Activated CD4-positive, alpha-beta T cell treated with anti-CD3 and anti-CD28 coated beads, Interleukin-2, amount 50 U/mL, for 16 hours (primary cell): ENCODE measurements around the gene PSKH1.
"Not testable (repeated sequence)": the region's sequence is repeated elsewhere in the genome, so short reads cannot be mapped to it uniquely, and the experiment has no call there.

Source experiments
- DNase-seq: peaks from one replicate; pipeline ENCODE4 v3.0.0-alpha.2; 2020

PSKH1 gene

DNA sequence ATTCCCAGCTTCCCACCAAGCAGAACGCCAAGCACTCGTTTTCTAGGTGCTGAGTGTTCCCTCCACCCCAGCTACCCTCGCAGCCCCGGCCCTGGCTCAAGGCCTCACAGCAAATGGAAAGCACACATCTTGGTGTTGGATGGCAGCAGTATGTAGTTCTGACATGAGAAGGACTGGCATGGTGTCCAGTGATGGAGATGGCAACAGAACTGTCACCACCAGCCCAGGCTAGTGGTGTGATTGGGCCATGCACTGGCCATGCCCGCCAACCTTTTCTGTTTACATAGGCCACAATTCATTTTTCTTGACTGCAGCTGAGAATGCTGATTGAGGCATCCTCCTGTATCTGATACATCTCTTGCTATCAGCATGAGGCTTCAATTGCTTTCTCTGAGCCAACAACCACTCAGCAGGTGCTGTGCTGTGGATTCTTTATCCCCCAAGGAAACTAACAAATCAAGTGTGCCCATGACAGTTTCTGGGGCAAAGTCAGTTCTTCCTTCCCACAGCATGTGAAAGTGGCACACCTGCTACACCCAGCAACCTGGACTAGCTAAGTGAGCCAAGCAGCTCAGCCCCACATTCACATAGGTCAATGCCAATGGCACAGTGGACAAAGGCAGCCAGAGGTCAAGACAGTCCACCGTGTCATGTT lies 71.5 kb downstream of the PSKH1 start:
- DNase-seq, result no peak

DNA sequence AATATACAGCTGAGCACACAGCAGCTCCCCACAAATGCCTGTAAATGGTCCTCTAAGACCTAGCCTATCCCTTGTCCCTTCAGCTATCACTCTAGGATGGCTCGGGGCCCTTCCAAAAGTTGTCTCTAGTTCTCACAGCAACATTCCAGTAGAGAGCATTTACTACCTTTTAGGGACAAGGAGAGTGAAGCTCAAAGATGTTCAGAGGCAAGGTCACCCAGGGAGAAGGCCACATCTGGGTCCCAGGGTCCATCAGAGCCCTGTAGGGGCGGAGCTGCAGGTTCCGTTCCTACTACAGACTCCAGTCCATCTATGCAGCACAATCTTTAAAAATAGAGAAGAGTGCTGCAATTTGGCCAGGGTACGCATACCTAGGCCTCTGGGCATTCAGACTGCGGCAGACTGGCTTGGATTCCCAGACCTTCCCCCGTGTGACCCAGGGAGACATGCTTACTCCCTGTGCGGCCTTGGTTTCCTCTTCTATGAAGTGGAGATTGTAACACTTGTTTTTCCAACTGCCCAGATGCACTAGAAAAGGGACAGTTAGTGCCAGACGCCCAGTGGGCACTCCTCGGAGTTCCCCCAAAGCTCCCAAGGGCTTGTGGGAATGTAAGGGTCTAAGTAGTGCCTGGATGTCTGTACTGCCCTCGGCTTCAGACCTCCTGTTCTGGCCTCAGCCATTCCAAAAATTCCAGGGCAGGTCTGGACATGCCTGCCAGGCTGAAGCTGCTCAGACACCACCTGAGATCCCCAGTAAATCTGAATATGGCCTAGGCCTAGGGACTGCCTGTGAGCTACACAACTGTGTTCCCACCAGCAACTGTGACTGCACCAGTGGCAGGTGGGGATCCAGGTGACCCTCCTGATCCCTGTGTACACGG lies 72.9 kb downstream of the PSKH1 start:
- no peak for DNase-seq

DNA sequence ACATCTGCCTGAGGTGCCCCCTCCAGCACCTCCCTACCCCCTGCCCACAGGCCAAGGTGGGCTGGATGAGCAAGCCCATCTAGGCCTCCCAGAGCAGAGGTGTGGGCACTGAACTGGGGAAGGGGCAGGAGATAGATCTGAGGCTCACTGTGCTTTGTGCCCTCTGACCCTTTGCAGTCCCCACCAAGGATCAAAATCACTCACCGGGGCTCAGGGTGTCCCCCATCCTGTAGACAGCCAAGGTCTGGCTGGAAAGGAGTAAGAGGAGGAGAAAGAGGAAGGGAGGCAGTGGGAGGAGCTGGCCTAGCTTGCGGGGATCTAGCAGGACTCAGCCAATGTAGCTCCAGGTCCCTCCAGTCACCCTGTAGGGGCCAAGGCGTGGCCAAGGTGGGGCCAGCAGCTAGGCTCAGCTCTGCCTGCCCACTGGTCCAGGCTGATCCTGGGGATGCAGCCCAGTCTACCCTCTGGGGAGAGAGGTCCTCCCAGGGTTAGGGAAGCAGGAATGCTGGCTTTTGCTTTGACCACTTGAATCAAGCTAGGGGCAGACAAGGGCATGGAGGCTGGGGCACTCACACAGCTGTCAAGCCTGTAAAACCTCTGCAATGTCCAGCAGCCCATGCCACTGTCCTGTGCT lies 73.6 kb downstream of the PSKH1 start:
- DNase-seq, result no peak

DNA sequence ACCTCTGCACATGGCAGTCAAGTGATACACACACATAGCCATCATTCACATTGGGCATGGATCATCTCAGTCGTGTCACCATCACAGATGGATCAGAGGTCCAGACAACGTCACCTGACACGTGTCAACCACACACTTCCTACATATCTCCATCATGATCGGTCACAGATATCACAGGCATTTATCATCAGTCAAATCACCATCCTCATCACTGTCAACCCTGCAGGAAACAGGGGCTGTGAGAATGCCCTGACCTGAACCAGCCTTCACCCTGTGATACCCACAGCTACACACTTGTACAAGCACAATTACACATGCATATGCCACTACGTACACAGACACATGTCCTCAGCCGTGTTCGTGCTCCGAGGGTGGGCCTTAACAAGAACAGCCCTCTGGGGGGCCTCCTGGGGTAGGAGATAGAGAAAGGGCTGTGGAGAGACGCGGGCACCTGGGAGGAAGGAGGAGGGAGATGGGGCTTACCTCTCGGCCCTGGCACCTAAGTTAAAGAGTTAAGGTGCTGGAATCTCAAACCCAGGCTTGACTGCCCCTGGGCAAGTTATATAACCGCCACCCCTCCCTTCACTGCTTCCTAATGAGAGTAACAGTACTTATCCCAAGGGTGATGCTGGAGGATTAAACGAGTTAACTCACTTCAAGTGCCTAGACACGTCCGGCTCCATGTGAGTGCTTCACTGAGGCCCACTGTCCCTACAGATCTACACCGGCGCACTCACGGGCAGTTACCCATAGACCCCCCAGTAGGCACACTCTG lies 74.3 kb downstream of the PSKH1 start:
- peak; percentile 60 for DNase-seq

DNA sequence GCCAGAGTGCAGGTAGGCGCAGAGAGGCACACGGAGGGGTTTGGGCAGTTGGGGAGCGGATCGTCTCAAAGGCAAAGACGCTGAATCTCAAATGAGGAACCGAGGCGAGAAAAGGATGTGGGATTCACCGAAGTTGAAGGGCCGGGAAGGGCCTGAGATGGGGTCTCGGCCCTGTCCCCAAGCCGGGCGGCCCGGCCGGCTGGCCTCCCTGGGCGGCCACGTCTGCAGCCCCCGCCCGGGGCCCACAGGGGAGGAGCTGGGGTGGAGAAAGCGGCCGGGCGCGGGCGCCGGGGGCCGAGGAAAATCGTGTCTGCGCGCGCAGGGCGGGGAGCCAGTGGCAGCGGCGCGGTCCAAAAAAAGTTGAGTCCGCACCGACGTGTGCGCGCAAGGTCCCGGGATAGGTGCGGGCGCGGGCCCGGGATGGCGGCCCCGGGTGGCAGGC lies 74.9 kb downstream of the PSKH1 start:
- no peak for DNase-seq

DNA sequence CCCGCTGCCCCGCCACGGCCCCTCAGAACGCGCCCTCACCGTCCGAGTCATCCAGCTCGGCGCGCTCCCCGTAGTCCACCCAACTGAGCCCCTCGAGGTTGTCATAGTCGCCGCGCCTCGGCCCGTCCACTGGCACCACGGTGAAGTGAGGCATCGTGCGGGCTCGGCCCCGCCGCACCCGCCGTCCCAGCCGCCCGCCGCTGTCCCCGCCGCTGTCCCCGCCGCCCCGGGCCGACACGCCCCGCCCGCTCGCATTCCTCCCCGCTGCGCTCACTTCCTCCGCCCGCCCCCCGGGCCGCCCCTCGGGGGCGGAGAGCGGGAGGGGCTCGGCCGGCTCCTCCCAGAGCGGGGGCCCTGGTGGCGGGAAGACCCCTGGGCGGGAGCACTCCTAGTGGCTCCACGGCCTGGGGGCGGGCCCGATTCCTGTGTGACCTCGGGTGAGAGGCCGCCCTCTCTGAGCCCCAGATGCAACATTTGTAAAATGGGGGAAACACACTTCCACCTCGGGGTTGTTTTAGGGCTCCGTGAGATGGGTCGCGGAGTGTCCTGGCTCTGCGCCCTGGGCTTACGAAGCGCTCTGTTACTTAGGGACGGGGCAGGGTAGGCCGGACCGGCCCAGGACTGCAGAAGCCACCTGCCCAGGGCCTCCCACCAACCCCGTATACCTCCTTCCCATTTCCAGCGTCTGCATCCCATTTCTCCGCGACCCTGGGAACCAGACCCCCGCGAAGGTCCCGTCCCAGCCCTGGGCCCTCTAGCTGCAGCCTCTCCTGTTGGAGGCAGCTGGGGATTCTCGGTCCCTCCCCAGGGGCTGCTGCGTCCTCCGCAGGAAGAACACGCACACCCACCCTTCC lies 75.6 kb downstream of the PSKH1 start, which contains the start of gene SLC12A4:
TSS of gene SLC12A4 (minus strand) at position 238 of the 854 bp plus-strand sequence. CDS start at position 154, 84 bp downstream.
- peak; percentile 92 for DNase-seq

DNA sequence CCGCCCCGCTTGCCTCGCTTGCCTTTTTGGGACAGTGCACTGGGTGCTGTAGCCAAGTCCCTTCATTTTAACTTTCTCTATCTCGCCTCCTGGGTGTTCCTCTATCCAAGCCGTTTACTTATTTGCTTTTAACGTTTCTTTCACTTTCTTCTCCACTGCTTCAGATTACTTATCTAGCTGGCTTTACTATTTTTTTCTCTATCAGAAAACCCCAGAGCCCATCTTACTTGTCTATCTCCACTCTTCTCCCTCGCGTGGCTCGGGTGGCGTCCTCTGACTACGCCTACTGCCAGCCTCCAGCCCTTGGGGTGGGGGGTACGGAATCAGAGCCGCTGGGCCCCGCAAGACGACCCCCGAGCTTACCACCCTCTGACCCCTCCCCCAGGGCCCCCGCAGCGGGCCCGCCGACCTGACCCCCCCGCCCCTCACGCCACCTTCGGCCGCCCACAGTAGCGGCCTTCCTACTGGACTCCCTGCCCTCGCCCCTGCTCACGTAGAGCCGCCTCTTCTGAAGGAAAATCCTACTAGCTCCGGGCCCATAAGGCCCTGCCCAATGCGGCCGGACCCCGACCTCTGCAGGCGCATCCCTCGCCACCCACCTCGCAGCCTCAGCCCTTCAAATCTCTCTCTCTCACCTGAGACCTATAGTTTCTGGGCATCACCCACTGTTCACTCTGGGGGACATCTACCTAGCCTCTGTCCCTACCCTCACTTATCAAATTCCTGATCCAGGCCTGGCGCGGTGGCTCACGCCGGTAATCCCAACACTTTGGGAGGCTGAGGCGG lies 76.4 kb downstream of the PSKH1 start:
- DNase-seq, result no peak

DNA sequence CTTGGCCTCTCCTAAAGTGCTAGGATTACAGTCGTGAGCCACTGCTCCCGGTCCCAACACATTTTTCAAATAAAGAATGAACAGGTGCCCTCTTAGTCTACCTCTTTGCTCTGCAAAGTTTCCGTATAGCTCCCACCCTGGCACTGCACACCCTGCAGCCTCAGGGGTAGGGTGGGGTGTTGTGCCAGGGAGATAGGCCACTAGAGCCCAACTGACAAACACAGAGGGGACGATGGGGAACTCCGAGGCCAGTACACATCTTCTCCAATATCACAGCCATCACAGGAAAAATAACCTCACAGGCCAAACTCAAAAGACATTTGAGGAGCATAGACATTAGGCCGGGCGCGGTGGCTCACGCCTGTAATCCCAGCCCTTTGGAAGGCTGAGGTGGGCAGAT lies 78.1 kb downstream of the PSKH1 start:
- DNase-seq, result no peak

DNA sequence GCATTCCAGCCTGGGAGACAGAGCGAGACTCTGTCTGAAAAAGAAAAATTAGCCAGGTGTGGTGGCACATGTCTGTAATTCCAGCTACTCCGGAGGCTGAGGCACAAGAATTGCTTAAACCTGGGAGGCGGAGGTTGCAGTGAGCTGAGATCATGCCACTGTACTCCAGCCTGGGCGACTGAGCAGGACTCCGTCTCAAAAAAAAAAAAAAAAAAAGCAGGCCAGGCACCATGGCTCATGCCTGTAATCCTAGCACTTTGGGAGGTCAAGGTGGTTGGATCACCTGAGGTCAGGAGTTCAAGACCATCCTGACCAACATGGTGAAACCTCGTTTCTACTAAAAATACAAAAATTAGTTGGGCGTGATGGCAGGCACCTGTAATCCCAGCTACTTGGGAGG lies 79.2 kb downstream of the PSKH1 start:
- DNase-seq, result not testable (repeated sequence)

DNA sequence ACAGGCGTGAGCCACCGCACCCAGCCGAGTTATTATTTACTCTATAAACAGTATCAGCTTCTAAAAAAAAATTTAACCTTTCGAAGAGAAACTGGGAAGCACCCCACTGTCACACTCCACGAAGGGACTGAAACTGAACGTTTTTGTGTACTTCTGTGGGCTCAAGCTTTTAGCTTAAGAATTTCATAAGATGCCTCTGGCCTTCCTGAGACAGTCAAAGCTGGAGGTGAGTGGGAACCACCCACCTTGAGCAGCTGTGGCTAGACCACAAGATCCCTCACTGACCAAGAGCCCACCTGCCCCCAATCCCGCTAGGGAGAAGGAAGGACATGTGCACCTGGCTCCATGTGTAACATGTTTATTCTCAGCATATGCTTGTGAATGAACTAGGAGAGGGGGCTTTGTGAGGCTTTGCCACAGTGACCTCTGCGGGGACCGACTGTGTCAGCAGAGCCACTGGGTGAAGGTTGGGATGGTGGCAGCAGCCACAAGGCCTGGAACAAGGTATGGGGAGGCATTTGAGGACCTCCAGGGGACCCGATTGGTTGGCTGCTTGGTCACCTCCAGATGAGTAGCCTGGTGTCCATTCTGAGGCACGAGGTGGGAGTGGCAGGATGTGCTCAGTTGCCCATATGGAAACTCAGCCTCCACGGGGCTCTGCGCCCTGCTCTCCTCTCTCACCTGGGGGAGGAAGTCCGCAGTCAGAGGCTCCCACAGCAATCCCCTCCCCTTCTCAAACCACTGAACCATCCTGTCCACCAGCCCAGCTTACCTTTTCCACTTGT lies 82.5 kb downstream of the PSKH1 start:
- no peak for DNase-seq

DNA sequence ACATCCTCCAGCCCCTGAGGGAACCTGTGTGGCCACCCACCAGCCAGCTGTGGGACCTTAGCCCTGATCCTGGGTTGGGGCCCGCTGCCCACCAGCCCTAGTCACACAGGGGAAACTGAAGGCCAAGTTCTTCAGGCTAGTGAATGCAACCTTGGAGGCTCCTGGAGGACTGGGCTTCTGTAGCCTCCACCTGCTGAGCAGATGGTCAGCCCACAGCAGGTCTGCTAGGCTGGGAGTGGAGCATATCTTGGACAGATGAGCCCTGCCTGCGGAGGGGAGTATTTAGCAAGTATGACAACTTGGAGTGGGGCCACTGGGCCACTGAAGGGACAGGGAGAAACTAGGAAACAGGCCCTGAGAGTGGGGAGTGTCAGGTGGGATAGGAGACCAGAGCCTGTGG lies 83.2 kb downstream of the PSKH1 start:
- DNase-seq, result no peak

DNA sequence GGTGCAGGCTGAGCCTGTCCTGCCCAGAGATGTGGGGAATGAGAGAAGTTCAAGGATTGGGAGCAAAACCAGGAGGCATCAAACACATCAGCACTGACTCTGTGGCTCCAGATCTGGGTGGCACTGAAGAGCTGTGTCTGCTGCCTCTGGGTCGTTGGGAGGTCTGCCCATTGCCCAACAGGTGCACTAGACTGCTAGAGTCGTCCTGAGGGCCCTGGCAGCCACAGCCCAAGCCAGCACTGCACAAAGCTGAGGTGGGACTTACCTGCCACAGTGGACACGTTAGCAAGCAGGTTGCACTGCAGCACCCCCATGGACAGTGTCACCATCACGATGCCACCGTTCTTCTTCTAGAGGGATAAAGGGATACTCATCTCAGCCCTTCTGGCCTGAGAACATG lies 84.0 kb downstream of the PSKH1 start:
- no peak for DNase-seq

DNA sequence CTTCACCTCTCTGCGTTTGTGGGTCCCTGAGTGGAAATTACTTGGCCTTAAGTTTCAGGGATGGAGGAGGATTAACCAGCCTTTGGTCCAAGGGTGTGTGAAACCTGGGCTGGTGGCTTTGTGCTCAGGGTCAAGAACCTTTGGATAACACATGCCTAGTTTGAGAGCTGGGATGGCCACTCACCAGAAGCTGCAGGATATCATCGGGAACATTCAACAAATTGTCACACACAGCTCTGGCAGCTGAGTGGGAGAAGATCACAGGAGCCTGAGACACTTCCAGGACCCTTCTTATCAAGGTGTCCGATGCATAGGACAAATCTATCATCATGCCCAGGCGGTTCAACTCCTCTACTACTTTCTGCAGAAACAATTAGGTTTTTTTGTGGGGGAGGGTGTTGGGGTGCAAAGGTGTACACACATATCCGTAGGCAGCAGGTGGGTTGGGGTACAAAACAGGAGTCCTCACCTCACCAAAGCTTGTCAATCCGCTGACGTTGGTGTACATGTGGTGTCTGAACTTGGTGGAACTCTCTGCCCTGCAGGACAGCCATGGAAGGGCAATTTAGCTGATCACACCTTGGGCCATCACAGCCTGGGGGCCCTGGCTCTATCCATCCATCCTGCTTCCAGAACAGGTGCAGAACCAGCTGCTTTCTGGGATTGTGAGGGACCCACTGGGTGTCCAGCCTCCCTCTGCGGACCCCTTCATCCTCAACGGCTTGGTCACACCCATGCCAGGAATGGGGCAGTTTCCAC lies 84.6 kb downstream of the PSKH1 start:
- no peak for DNase-seq
